A673 (cell line): Measurements from ENCODE around the gene YIF1B.

Experiments used
- CTCF ChIP-seq: fragments of 300-800, 200-600 bp; sonication (generic); conservative IDR thresholded peaks from 2 replicates; pipeline ENCODE4 v1.5.1; 2017; ENCODE audit warnings: low read depth, mild to moderate bottlenecking, antibody characterized with exemption, low read length, moderate library complexity, mixed read lengths
- EZH2 ChIP-seq: fragments of 200-600 bp; sonication (generic); IDR thresholded peaks from 2 replicates; pipeline ENCODE4 v1.6.1; 2017; ENCODE audit warnings: borderline replicate concordance, low read depth, mild to moderate bottlenecking, mixed read lengths, antibody characterized with exemption, low read length; ENCODE audit not compliant: poor library complexity, severe bottlenecking

DNA sequence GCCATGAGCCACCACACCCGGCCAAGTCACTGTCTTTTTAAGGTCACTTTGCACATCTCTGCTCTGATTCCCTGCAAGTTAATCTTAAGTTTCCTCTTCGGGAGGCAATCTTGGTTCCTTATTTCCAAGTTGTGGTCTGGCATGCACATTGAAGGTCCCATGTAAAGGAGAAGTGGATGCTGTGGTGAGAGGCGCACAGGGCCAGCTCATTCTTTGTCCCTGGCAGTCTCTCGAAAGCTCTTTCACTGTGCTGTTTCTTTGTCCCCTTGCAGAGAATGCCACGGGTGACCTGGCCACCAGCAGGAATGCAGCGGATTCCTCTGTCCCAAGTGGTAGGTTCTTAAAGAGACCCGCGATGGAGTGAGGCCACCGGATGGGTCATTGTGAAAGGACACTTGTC is 28.1 kb downstream of the YIF1B start:
- TF ChIP-seq CTCF: no peak
- TF ChIP-seq EZH2: no peak
